ENCODE measurements around the gene ATXN1. TPM values are rescaled to one million over a fixed set of nuclear protein-coding genes. Genes with fewer than 3 reads are reported as not detected.

ATXN1 gene
- total RNA-seq, 1 donor from 2014 or later: 107 TPM

DNA sequence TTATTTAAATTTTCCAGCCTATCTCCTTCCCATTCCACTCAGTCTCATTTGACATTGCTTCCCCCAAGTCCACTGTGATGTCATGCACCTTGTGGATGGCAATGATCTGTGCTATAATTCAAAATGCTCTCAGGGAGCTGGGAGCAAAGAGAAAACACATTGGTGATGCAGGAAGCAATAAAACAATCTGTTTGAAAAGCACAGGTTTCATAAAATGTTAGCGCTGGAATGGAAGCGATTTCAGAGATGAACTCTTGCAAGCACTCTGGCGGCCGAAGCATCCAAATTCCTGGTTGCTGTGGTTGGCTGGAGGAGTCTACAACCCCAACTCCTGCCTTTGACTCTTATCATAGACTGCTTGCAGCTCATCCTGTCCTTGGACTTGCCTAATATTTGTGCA is 355.9 kb downstream of the ATXN1 start:
- H3K27me3 Mint-ChIP-seq (ENCODE audit: insufficient read depth): no peaks in the 10 kb centered on the region
- H3K9me3 Mint-ChIP-seq: peaks cover 3% of the 10 kb centered on the region
- DNase-seq (ENCODE audit: low spot score): no peak
- intact Hi-C loops (cut with micrococcal nuclease): no loop called here
- H3K4me1 Mint-ChIP-seq (ENCODE audit: low read depth): peaks cover 67% of the 10 kb centered on the region
- no peak overlapping the region for H3K4me3 Mint-ChIP-seq
- peaks cover 42% of the 10 kb centered on the region for H3K36me3 Mint-ChIP-seq (ENCODE audit: low read depth)
- no peak overlapping the region for H3K27ac Mint-ChIP-seq

DNA sequence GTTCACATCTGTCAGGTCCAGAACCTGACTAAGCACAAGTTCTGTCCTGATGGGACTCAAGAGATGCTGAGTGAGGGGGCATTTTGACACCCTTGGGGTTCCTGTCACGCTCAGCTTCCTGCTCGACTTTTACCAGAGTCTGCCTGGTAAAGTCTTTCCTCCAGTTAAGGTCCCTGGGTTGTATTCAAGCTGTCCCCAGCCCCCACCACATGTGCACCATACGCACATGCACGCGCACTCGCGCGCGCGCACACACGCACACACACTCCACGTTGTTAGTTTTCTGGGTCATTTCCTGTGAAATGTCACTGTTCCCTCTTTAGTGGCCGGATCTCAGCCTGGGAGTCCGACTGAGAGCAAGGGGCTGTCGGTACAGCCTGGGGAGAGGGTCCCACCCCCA is 356.8 kb downstream of the ATXN1 start:
- peak overlapping the region; percentile 47 for H3K27ac Mint-ChIP-seq

DNA sequence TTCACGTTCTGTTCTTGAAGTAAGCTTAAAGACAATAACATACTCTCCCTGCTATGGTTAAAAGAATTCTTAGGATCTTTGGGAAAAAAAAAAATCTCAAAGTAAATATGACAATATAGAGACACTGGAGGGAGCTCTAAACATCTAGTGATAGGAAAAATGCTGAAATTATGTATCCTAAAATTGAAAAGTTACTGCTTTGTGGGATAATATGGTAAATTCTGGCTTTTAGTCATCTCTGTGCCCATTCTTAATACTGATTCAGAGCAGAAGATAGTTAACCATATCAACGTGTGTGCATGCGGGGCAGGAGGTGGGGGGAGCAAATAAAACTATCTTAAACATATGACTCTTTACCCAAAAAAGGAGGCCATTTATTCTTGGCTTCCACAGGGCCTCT is 357.4 kb downstream of the ATXN1 start:
- no peaks in the 10 kb centered on the region for H3K27me3 Mint-ChIP-seq (ENCODE audit: insufficient read depth)
- no peak for DNase-seq (ENCODE audit: low spot score)
- H3K36me3 Mint-ChIP-seq (ENCODE audit: low read depth): peaks cover 44% of the 10 kb centered on the region
- H3K27ac Mint-ChIP-seq: peak overlapping the region; percentile 14
- no peak overlapping the region for H3K4me3 Mint-ChIP-seq
- H3K9me3 Mint-ChIP-seq: peaks cover 3% of the 10 kb centered on the region
- intact Hi-C loops (cut with micrococcal nuclease): no loop called here
- peaks cover 58% of the 10 kb centered on the region for H3K4me1 Mint-ChIP-seq (ENCODE audit: low read depth)

More for the DNA sequence above, 356.8 kb downstream of the ATXN1 start:
- Mint-ChIP-seq H3K4me3 (no peak overlapping the region), H3K9me3 (peaks cover 3% of the 10 kb centered on the region), H3K36me3 (ENCODE audit: low read depth) (peaks cover 43% of the 10 kb centered on the region), H3K4me1 (ENCODE audit: low read depth) (peaks cover 58% of the 10 kb centered on the region), H3K27me3 (ENCODE audit: insufficient read depth) (no peaks in the 10 kb centered on the region)
- intact Hi-C loops (cut with micrococcal nuclease): no loop called here
- no peak for DNase-seq (ENCODE audit: low spot score)

DNA sequence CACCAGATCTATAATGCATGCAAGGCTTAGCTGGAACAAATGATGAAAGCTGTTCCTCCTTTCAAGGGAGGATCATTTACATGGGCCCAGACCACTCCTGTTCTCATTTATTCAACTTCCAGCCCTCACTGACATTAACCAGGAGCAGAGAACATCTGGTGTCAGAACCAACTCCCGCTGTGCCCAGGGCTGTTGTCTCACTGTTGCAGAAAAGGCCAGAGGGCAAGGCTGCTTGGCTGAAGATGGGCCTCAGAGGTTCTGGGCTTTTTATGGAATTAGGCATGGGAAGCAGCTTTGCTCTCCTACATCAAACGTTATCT is 358.7 kb downstream of the ATXN1 start:
- peak overlapping the region; percentile 68 for H3K27ac Mint-ChIP-seq
- intact Hi-C loops (cut with micrococcal nuclease): no loop called here
- peaks cover 3% of the 10 kb centered on the region for H3K9me3 Mint-ChIP-seq
- H3K4me1 Mint-ChIP-seq (ENCODE audit: low read depth): peaks cover 61% of the 10 kb centered on the region
- peaks cover 40% of the 10 kb centered on the region for H3K36me3 Mint-ChIP-seq (ENCODE audit: low read depth)
- H3K27me3 Mint-ChIP-seq (ENCODE audit: insufficient read depth): no peaks in the 10 kb centered on the region
- no peak overlapping the region for H3K4me3 Mint-ChIP-seq
- DNase-seq (ENCODE audit: low spot score): no peak

DNA sequence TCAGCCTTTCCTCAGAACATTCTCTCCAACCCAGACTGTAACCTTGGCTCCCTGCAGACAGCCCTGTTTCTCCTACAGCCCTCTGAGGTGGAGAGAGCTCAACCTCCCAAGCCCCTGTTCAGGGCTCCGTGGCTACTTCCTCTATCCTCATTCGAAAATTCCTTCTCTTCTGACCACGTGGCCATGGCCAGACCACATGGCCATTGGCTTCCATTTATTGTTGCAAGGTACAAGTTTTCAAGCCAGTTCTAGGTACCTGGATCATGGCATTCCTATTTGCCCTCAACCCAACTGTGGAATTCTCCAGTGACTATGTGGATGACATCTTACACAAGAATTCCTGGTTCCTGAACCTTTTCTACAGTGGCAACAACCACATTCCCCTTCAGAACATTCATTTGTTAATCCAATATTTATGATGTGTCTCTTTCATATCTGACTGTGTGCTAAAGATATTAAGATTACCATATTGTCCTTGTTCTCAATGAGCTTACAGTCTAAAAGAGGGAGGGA is 361.0 kb downstream of the ATXN1 start:
- no peak overlapping the region for H3K4me3 Mint-ChIP-seq
- H3K9me3 Mint-ChIP-seq: peaks cover 3% of the 10 kb centered on the region
- peak overlapping the region; percentile 8 for H3K27ac Mint-ChIP-seq

DNA sequence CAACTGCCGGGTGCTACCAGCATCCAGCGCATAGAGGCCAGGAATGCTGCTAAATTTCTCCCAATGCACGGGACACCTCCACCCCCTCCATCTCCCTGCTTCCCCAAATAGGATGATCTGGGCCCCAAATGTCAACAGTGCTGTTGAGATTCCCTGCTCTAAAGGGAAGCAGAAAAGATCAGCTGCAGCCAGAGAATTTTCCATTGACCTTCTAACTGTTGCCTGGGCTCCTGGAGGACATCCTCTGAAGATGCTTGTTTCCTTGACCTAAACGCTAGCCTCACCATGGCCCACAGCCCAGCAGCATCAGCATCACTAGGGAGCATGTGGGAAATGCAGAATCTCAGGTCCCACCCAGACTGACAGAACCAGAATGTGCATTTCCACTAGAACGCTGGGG is 361.6 kb downstream of the ATXN1 start:
- Mint-ChIP-seq H3K36me3 (ENCODE audit: low read depth) (peaks cover 32% of the 10 kb centered on the region), H3K4me3 (no peak overlapping the region), H3K27ac (no peak overlapping the region), H3K9me3 (peaks cover 3% of the 10 kb centered on the region), H3K4me1 (ENCODE audit: low read depth) (peaks cover 48% of the 10 kb centered on the region), H3K27me3 (ENCODE audit: insufficient read depth) (no peaks in the 10 kb centered on the region)
- no peak for DNase-seq (ENCODE audit: low spot score)
- intact Hi-C loops (cut with micrococcal nuclease): no loop called here

More for the DNA sequence above, 361.0 kb downstream of the ATXN1 start:
- intact Hi-C loops (cut with micrococcal nuclease): no loop called here
- DNase-seq (ENCODE audit: low spot score): no peak
- Mint-ChIP-seq H3K27me3 (ENCODE audit: insufficient read depth) (no peaks in the 10 kb centered on the region), H3K4me1 (ENCODE audit: low read depth) (peaks cover 54% of the 10 kb centered on the region), H3K36me3 (ENCODE audit: low read depth) (peaks cover 32% of the 10 kb centered on the region)

DNA sequence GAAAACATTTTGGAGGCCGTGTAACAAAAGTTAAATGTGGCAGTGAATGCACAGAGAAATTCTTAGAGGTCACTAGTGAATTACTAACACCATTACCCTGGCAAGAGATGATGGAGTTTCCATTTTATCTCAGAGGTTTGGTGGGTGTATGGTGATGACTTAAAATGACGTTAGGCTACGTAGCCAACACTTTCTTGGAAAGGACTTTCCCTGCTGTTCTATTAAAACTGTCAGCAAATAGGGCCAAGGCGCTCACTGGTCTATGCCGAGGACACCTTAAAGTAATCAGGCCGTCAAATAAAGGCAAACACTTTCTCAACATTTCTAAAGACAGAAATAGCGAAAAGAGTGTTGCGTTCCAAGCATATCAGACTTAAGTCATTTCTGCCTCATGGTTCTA is 362.1 kb downstream of the ATXN1 start:
- peaks cover 32% of the 10 kb centered on the region for H3K36me3 Mint-ChIP-seq (ENCODE audit: low read depth)
- intact Hi-C loops (cut with micrococcal nuclease): no loop called here
- peaks cover 3% of the 10 kb centered on the region for H3K9me3 Mint-ChIP-seq
- DNase-seq (ENCODE audit: low spot score): no peak
- H3K27me3 Mint-ChIP-seq (ENCODE audit: insufficient read depth): no peaks in the 10 kb centered on the region
- peaks cover 43% of the 10 kb centered on the region for H3K4me1 Mint-ChIP-seq (ENCODE audit: low read depth)
- H3K4me3 Mint-ChIP-seq: no peak overlapping the region
- H3K27ac Mint-ChIP-seq: no peak overlapping the region

DNA sequence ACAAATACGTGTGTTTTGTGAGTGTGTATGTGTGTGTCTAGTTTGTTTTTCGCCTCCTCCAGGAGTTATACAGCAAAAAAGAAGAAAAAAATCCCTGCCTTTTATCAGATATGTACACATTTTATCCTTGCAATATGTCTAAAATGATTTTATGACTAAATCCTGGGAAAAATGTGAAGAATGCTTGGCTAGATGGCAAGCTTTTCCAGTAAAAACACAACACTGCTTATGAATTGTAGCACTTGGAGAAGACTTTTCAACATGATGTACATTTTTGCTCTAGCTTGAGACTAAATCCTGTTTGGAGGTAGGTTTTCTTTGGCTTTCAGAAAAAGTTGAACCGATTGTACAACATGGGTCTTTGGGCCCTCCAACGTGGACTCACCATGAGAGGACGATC is 362.7 kb downstream of the ATXN1 start:
- intact Hi-C loops (cut with micrococcal nuclease): no loop called here
- peaks cover 37% of the 10 kb centered on the region for H3K4me1 Mint-ChIP-seq (ENCODE audit: low read depth)
- H3K27ac Mint-ChIP-seq: no peak overlapping the region
- no peak overlapping the region for H3K4me3 Mint-ChIP-seq
- H3K36me3 Mint-ChIP-seq (ENCODE audit: low read depth): peaks cover 31% of the 10 kb centered on the region
- no peak for DNase-seq (ENCODE audit: low spot score)
- H3K9me3 Mint-ChIP-seq: peaks cover 3% of the 10 kb centered on the region
- no peaks in the 10 kb centered on the region for H3K27me3 Mint-ChIP-seq (ENCODE audit: insufficient read depth)

DNA sequence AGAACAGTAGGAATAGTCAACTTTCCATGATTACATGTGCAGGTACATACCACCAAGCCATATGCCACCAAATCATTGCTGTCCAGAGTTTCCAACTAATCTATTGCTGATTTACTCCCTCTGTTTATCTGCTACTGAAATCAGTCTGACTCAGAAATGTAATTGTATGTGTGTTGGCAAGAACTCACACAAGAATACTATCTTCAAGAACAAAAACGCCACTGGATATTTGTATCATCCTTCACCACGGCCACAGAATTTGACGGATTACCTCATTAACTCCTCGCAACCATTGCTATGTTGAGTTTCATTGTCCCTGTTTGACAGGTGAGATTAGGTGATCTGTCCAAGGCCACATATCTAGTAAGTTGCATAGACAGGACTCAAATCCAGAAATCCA is 363.6 kb downstream of the ATXN1 start:
- peaks cover 39% of the 10 kb centered on the region for H3K4me1 Mint-ChIP-seq (ENCODE audit: low read depth)
- intact Hi-C loops (cut with micrococcal nuclease): no loop called here
- H3K9me3 Mint-ChIP-seq: peaks cover 3% of the 10 kb centered on the region
- H3K27me3 Mint-ChIP-seq (ENCODE audit: insufficient read depth): no peaks in the 10 kb centered on the region
- DNase-seq (ENCODE audit: low spot score): no peak
- H3K27ac Mint-ChIP-seq: no peak overlapping the region
- peaks cover 33% of the 10 kb centered on the region for H3K36me3 Mint-ChIP-seq (ENCODE audit: low read depth)
- no peak overlapping the region for H3K4me3 Mint-ChIP-seq

DNA sequence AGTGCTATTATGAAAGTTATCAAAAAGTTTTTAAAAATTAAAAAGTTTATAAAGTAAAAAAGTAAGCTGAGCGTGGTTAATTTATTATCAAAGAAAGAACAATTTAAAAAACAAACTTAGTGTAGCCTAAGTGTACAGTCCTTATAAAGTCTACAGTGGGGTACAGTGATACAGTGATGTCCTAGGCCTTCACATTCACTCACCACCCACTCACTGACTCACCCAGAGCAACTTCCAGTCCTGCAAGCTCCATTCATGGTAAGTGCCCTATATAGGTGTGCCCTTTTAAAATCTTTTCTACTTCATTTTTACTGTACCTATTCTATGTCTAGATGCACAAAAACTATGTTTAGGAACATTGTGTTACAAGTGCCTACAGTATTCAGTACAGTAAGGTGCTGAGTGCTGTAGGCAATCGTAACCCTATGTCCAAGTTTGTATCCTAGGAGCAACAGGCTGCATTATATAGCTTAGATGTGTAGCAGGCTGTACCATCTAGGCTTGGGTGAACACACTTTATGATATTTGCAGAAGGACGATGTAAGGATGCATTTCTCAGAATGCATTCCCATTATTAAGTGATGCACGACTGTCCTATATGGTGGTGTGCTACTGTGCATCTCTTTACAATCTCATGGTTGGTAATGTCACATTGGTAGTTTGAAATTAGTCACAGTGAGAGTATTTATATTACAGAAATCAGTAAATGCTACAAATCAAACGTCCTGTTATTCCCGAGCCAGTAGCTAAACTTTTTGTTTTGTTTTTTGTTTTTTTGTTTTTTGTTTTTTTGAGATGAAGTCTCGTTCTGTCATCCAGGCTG is 364.6 kb downstream of the ATXN1 start:
- Mint-ChIP-seq H3K36me3 (ENCODE audit: low read depth) (peaks cover 27% of the 10 kb centered on the region), H3K27me3 (ENCODE audit: insufficient read depth) (no peaks in the 10 kb centered on the region), H3K9me3 (peaks cover 2% of the 10 kb centered on the region), H3K27ac (no peak overlapping the region), H3K4me1 (ENCODE audit: low read depth) (peaks cover 30% of the 10 kb centered on the region), H3K4me3 (no peak overlapping the region)
- DNase-seq (ENCODE audit: low spot score): no peak
- intact Hi-C loops (cut with micrococcal nuclease): no loop called here

DNA sequence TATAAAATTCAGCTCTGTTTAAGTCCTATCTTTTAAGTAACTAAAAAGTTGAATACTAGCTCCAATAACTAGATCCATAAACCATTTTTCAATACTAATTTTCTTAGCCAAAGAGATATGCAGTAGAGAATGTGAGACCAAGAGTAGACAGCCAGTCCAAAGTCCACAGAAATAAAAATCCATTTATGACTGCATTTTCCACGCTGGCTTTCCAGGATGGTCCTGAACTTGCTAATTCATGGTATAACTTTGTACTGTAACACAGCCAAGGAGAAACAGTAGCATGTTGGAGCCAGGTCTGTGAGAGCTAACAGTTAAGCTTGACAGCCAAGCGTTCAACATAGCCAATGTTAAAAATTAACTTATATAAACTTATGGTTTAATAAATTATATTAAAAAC is 366.6 kb downstream of the ATXN1 start:
- no peak for DNase-seq (ENCODE audit: low spot score)
- Mint-ChIP-seq H3K4me1 (ENCODE audit: low read depth) (peaks cover 27% of the 10 kb centered on the region), H3K36me3 (ENCODE audit: low read depth) (peaks cover 16% of the 10 kb centered on the region), H3K27ac (no peak overlapping the region), H3K27me3 (ENCODE audit: insufficient read depth) (no peaks in the 10 kb centered on the region), H3K4me3 (no peak overlapping the region), H3K9me3 (no peaks in the 10 kb centered on the region)
- intact Hi-C loops (cut with micrococcal nuclease): no loop called here

DNA sequence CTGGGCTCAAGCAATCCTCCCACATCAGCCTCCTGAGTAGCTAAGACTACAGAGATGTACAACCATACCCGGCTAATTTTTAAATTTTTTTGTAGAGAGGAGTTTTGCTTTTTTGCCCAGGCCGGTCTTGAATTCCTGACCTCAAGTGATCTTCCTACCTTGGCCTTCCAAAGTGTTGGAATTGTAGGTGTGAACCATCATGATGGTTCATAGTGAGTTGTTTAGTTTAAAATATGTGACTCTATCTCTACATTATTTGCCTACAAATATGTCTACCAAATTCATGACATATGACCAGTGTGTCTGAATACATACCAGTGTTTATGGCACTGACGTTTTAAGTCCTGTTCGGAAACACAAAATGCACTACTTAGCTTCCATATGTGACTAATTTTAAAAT is 367.9 kb downstream of the ATXN1 start:
- no peaks in the 10 kb centered on the region for H3K27me3 Mint-ChIP-seq (ENCODE audit: insufficient read depth)
- H3K9me3 Mint-ChIP-seq: no peaks in the 10 kb centered on the region
- no peak overlapping the region for H3K27ac Mint-ChIP-seq
- no peak for DNase-seq (ENCODE audit: low spot score)
- peaks cover 10% of the 10 kb centered on the region for H3K36me3 Mint-ChIP-seq (ENCODE audit: low read depth)
- peaks cover 27% of the 10 kb centered on the region for H3K4me1 Mint-ChIP-seq (ENCODE audit: low read depth)
- intact Hi-C loops (cut with micrococcal nuclease): no loop called here
- no peak overlapping the region for H3K4me3 Mint-ChIP-seq

DNA sequence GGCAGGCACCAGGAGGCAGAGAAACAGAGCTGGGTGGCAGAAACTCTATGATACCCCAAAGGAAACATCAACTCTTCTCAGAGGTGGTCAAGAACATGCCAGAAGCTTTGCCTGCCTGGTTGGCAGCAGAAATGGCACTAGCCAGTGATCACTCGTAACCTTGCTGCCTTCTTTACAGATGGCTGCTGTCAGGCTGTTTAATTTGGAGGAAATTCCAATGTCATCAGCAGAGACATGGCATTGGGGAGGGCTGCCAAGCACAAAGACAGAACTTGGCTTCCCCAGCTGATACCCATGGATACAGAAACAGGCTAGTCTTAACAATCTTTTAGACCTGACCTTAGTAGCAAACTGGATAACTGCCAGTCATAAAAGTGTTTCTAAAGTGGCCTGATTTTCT is 369.2 kb downstream of the ATXN1 start:
- Mint-ChIP-seq H3K4me1 (ENCODE audit: low read depth) (peaks cover 16% of the 10 kb centered on the region), H3K4me3 (no peak overlapping the region), H3K9me3 (no peaks in the 10 kb centered on the region), H3K27me3 (ENCODE audit: insufficient read depth) (no peaks in the 10 kb centered on the region), H3K27ac (no peak overlapping the region), H3K36me3 (ENCODE audit: low read depth) (peaks cover 13% of the 10 kb centered on the region)
- intact Hi-C loops (cut with micrococcal nuclease): no loop called here
- DNase-seq (ENCODE audit: low spot score): no peak

All from activated T-helper 1 cell treated with anti-CD3 and anti-CD28 coated beads, Interleukin-12 subunit alpha, Interleukin-12 subunit beta, Interleukin-2, Interleukin-4 antibody, amounts not matched to agents 30 ng/mL and 10 ng/mL and 1 ng/mL, durations not matched to agents 14 hours and 24 hours and 36 hours (primary cell).